K562 (cell line): ENCODE data around the gene ARL3. TPM values are rescaled to one million over a fixed set of nuclear protein-coding genes. Genes with fewer than 3 reads are reported as not detected.

ENCODE experiments used
- CEBPB ChIP-seq: fragments of 450-650 bp; IDR thresholded peaks from 2 replicates; pipeline ENCODE4 v1.6.1; 2016; ENCODE audit warnings: missing genetic modification characterization, missing compliant biosample characterization
- ETV6 ChIP-seq, 3 experiments: fragments of 150-350 bp in 1 of 3; sonication (generic) in 1 of 3; formaldehyde crosslinking in 1 of 3; IDR thresholded peaks; 2 replicates each; pipeline versions ENCODE4 v1.6.1 to v1.8.0; 2014 to 2022; ENCODE audit warnings: borderline replicate concordance in 2 of 3, low read depth in 2 of 3, antibody characterized with exemption in 1 of 3, low read length in 1 of 3, mild to moderate bottlenecking in 1 of 3, missing genetic modification reagents in 1 of 3
- FOXK2 ChIP-seq, 2 experiments: fragments of 450-650 bp; IDR thresholded peaks in 1 of 2; conservative IDR thresholded peaks in 1 of 2; 2 replicates each; pipeline ENCODE4 v1.6.1; 2016; ENCODE audit warnings: low read depth in 2 of 2, mild to moderate bottlenecking in 1 of 2
- GABPB1 ChIP-seq: sonication (generic); formaldehyde crosslinking; IDR thresholded peaks from 2 replicates; pipeline ENCODE4 v1.8.0; 2022; ENCODE audit warnings: mild to moderate bottlenecking, missing genetic modification reagents
- MAZ ChIP-seq, 2 experiments: fragments of 450-650 bp in 1 of 2; sonication (generic) in 1 of 2; formaldehyde crosslinking; IDR thresholded peaks in 1 of 2; conservative IDR thresholded peaks in 1 of 2; 2 replicates each; pipeline versions ENCODE4 v1.4.0 to v1.5.0; 2020; ENCODE audit warnings: mild to moderate bottlenecking in 1 of 2, missing genetic modification reagents in 1 of 2
- PHB ChIP-seq: fragments of 250-450 bp; sonication (Bioruptor Pico); IDR thresholded peaks from 2 replicates; pipeline ENCODE4 v1.5.0; 2021
- PKNOX1 ChIP-seq: fragments of 450-650 bp; IDR thresholded peaks from 2 replicates; pipeline ENCODE4 v1.6.1; 2016
- PTTG1 ChIP-seq: fragments of 450-650 bp; IDR thresholded peaks from 2 replicates; pipeline ENCODE4 v1.6.1; 2016; ENCODE audit warnings: low read depth, mild to moderate bottlenecking, missing genetic modification characterization, missing compliant biosample characterization
- RUNX1 ChIP-seq: sonication (generic); IDR thresholded peaks from 2 replicates; pipeline ENCODE4 v1.6.1; 2016; ENCODE audit warnings: antibody characterized with exemption, low read depth
- THAP12 ChIP-seq: fragments of 250-450 bp; sonication (Bioruptor Pico); IDR thresholded peaks from 2 replicates; pipeline ENCODE4 v1.9.0; 2021; ENCODE audit warnings: mild to moderate bottlenecking, inconsistent platforms
- ZC3H8 ChIP-seq: fragments of 450-650 bp; IDR thresholded peaks from 2 replicates; pipeline ENCODE4 v1.6.1; 2017
- ZNF212 ChIP-seq: fragments of 450-650 bp; formaldehyde crosslinking; IDR thresholded peaks from 2 replicates; pipeline ENCODE4 v1.4.0; 2020; ENCODE audit warnings: mild to moderate bottlenecking
- ZNF282 ChIP-seq: sonication (generic); formaldehyde crosslinking; IDR thresholded peaks from 2 replicates; pipeline ENCODE4 v1.8.1; 2023; ENCODE audit warnings: missing genetic modification reagents
- ZNF76 ChIP-seq: fragments of 250-450 bp; sonication (Bioruptor Pico); IDR thresholded peaks from 2 replicates; pipeline ENCODE4 v1.4.0; 2020; ENCODE audit warnings: mild to moderate bottlenecking, moderate library complexity, borderline replicate concordance
- ZZZ3 ChIP-seq: fragments of 450-650 bp; IDR thresholded peaks from 2 replicates; pipeline ENCODE4 v1.6.1; 2016; ENCODE audit warnings: antibody characterized with exemption, mild to moderate bottlenecking, moderate library complexity
- polyA plus RNA-seq, 8 experiments: library from polyadenylated mRNA; depleted of rRNA in 4 of 8; stranded (reverse) in 5 of 8; unstranded in 3 of 8; fragments of >200 nt; fragmentation: Nextera tagmentation in 2 of 8; fragmentation: Illumina TruSeq in 1 of 8; extraction: Ambion mirVana in 2 of 8; extraction: Trizol in 1 of 8; gene quantifications; 2 replicates each; pipeline versions ENCODE4 v1.2.1 to v1.2.3, GENCODE V29; 2011 to 2014; ENCODE audit warnings: inconsistent platforms in 1 of 8, missing spikeins in 1 of 8
- total RNA-seq, 7 experiments: library from RNA; depleted of rRNA in 6 of 7; stranded (reverse); fragments of >200 nt in 6 of 7; fragmentation: Illumina TruSeq in 2 of 7; extraction: Trizol in 2 of 7; gene quantifications; 2 replicates each; pipeline versions ENCODE4 v1.2.1 to v1.2.3, GENCODE V29; 2011 to 2021; ENCODE audit warnings: low replicate concordance in 1 of 7
- TF ChIP-seq, protein P1 (sequence below): sonication (generic); formaldehyde crosslinking; IDR thresholded peaks from 2 replicates; pipeline ENCODE4 v1.8.0; 2022; ENCODE audit warnings: mild to moderate bottlenecking, missing genetic modification reagents
- TF ChIP-seq, protein P2 (sequence below), 2 experiments: IDR thresholded peaks; 2 replicates each; pipeline ENCODE4 v1.6.1; 2012; ENCODE audit warnings: improper control_type of control experiment in 2 of 2, low read depth in 2 of 2, low read length in 2 of 2, borderline replicate concordance in 1 of 2
- TF ChIP-seq, protein P3 (sequence below): fragments of 250-450 bp; sonication (Bioruptor Pico); IDR thresholded peaks from 2 replicates; pipeline ENCODE4 v1.9.0; 2021; ENCODE audit warnings: mild to moderate bottlenecking
- TF ChIP-seq, protein P4 (sequence below): fragments of 250-450 bp; sonication (Bioruptor Pico); IDR thresholded peaks from 2 replicates; pipeline ENCODE4 v1.6.1; 2021; ENCODE audit warnings: mild to moderate bottlenecking
- TF ChIP-seq, protein P5 (sequence below): sonication (generic); IDR thresholded peaks from 2 replicates; pipeline ENCODE4 v1.6.1; 2016

Gene ARL3
- total and polyA plus RNA-seq, 9 of the 15 experiments (the other 6 are each of a cell fraction or from before 2014, with no cell fraction given): 2.9 to 8.9 (median 4.8) TPM

DNA sequence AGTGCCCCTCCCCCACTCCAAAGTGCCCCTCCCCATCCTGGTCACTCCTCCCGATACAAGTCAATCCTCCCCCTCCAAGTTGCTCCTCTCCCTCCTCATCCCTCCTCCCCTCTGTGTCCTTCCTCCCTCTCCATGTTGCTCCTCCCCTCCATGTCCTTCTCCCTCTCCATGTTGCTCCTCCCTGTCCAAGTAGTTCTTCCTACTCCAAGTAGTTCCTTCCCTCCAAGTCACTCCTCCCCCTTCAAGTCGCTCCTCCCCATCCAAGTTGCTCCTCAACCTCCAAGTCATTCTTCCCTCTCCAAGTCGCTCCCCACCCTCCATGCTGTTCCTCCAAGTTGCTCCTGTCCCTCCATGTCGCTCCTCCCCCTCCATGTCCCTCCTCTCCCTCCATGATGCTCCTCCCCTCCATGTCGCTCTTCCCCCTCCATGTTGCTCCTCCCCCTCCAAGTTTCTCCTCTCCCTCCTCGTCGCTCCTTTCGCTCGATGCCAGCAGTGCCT is 20.9 kb upstream of the ARL3 start (continued):
- TF ChIP-seq ZNF282 (CRISPR knock-in tag) (no peak), THAP12 (no peak), RUNX1 (no peak), ZNF212 (no peak), ZNF76 (no peak), ETV6 (IDR thresholded peaks at IDR 0.05; ENCODE audit: borderline replicate concordance in 1 of 2, low read depth in 2 of 2, low read length in 1 of 2) (no peak), ETV6 (CRISPR knock-in tag; IDR thresholded peaks at IDR 0.05; ENCODE audit: borderline replicate concordance) (no peak), ZZZ3 (no peak), FOXK2 (conservative IDR thresholded peaks at IDR 0.05 in 1 of 2, IDR thresholded peaks at IDR 0.05 in 1 of 2; ENCODE audit: low read depth in 2 of 2) (peak; percentile 80 to 83), PTTG1 (no peak), GABPB1 (CRISPR knock-in tag) (no peak), PKNOX1 (peak; percentile 80), CEBPB (no peak), ZC3H8 (no peak), MAZ (CRISPR knock-in tag; conservative IDR thresholded peaks at IDR 0.05 in 1 of 2, IDR thresholded peaks at IDR 0.05 in 1 of 2) (no peak), PHB (CRISPR knock-in tag) (no peak)
- TF ChIP-seq, protein P1, sequence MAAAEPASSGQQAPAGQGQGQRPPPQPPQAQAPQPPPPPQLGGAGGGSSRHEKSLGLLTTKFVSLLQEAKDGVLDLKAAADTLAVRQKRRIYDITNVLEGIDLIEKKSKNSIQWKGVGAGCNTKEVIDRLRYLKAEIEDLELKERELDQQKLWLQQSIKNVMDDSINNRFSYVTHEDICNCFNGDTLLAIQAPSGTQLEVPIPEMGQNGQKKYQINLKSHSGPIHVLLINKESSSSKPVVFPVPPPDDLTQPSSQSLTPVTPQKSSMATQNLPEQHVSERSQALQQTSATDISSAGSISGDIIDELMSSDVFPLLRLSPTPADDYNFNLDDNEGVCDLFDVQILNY (CRISPR knock-in tag): no peak
- TF ChIP-seq, protein P2, sequence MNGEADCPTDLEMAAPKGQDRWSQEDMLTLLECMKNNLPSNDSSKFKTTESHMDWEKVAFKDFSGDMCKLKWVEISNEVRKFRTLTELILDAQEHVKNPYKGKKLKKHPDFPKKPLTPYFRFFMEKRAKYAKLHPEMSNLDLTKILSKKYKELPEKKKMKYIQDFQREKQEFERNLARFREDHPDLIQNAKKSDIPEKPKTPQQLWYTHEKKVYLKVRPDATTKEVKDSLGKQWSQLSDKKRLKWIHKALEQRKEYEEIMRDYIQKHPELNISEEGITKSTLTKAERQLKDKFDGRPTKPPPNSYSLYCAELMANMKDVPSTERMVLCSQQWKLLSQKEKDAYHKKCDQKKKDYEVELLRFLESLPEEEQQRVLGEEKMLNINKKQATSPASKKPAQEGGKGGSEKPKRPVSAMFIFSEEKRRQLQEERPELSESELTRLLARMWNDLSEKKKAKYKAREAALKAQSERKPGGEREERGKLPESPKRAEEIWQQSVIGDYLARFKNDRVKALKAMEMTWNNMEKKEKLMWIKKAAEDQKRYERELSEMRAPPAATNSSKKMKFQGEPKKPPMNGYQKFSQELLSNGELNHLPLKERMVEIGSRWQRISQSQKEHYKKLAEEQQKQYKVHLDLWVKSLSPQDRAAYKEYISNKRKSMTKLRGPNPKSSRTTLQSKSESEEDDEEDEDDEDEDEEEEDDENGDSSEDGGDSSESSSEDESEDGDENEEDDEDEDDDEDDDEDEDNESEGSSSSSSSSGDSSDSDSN (IDR thresholded peaks at IDR 0.05; ENCODE audit: borderline replicate concordance in 1 of 2, low read depth in 2 of 2, low read length in 2 of 2): no peak
- TF ChIP-seq, protein P3, sequence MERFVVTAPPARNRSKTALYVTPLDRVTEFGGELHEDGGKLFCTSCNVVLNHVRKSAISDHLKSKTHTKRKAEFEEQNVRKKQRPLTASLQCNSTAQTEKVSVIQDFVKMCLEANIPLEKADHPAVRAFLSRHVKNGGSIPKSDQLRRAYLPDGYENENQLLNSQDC: no peak
- TF ChIP-seq, protein P4, sequence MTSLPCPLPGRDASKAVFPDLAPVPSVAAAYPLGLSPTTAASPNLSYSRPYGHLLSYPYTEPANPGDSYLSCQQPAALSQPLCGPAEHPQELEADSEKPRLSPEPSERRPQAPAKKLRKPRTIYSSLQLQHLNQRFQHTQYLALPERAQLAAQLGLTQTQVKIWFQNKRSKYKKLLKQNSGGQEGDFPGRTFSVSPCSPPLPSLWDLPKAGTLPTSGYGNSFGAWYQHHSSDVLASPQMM (CRISPR knock-in tag): no peak
- TF ChIP-seq, protein P5, sequence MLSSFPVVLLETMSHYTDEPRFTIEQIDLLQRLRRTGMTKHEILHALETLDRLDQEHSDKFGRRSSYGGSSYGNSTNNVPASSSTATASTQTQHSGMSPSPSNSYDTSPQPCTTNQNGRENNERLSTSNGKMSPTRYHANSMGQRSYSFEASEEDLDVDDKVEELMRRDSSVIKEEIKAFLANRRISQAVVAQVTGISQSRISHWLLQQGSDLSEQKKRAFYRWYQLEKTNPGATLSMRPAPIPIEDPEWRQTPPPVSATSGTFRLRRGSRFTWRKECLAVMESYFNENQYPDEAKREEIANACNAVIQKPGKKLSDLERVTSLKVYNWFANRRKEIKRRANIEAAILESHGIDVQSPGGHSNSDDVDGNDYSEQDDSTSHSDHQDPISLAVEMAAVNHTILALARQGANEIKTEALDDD: no peak
